Muscle layer of colon (tissue), 2 donors: ENCODE measurements around the gene NUP35.

Experiments
- H3K27ac ChIP-seq: one replicate; pipeline ENCODE4 v1.7.0; 2013; ENCODE audit warnings: low read depth, mild to moderate bottlenecking, low read length, moderate library complexity
- H3K27me3 ChIP-seq, 2 donors: one replicate each; pipeline ENCODE4 v1.7.0; 2013; ENCODE audit warnings: low read length in 2 of 2, mild to moderate bottlenecking in 2 of 2; ENCODE audit not compliant: insufficient read depth in 2 of 2, control insufficient read depth in 1 of 2
- H3K36me3 ChIP-seq: one replicate; pipeline ENCODE4 v1.7.0; 2013; ENCODE audit warnings: mild to moderate bottlenecking, low read length; ENCODE audit not compliant: insufficient read depth
- H3K4me1 ChIP-seq: one replicate; pipeline ENCODE4 v1.7.0; 2013; ENCODE audit warnings: mild to moderate bottlenecking, low read length; ENCODE audit not compliant: insufficient read depth
- H3K4me3 ChIP-seq, 2 donors: one replicate each; pipeline ENCODE4 v1.7.0; 2013; ENCODE audit warnings: low read length in 2 of 2, low read depth in 1 of 2, mild to moderate bottlenecking in 1 of 2, moderate library complexity in 1 of 2
- H3K9ac ChIP-seq: one replicate; pipeline ENCODE4 v1.7.0; 2013; ENCODE audit warnings: low read length
- H3K9me3 ChIP-seq: one replicate; pipeline ENCODE4 v1.7.0; 2013; ENCODE audit warnings: mild to moderate bottlenecking, low read length
- donor health status: abdominal sarcoma.
- donor health status: Adenocarcinoma of cecum.

The NUP35 gene, protein sequence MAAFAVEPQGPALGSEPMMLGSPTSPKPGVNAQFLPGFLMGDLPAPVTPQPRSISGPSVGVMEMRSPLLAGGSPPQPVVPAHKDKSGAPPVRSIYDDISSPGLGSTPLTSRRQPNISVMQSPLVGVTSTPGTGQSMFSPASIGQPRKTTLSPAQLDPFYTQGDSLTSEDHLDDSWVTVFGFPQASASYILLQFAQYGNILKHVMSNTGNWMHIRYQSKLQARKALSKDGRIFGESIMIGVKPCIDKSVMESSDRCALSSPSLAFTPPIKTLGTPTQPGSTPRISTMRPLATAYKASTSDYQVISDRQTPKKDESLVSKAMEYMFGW

DNA sequence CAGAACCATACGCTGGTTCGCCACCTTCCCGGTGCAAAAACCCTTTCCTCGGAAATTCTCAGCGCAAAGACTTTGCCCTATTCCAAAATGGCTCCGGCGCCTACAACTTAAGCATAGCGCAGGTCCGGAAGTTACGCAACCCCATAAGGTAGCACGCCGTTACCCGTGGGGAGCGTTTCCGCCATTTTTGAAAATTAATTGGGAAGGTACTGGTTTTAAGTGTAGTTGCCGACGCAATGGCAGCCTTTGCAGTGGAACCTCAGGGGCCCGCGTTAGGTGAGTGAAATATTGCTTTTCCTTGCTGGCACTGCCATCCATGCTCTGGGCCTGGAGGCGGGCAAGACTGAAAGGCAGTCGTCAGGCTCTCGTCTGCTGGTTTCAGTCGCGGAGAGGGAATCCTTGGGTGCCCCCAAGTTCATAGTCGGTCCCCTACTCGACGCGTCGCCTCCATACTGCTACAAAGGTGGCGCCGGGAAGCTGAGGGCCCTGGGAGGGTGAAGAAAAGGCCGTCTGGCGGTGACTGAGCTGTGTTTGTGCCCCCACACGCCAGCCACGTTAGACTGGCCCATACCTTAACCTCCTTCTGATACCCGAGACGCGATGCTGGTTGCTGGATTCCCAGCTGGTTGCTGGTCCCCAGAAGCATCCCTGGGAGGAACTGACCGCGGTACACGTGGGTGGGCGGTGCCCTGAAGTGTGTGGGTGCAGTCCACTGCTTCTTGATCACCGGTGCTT, at the start of gene NUP35:
NUP35 (plus strand) TSS at position 222 of the 735 bp plus-strand sequence; CDS start at position 237, 15 bp downstream.
- H3K27me3 ChIP-seq = no peaks in the 10 kb centered on the region
- H3K4me3 ChIP-seq = peak within 1 kb of the TSS; percentile 79 to 98
- no peaks in the 10 kb centered on the region for H3K9me3 ChIP-seq
- H3K27ac ChIP-seq = peak within 1 kb of the TSS; percentile 91
- H3K4me1 ChIP-seq = peaks cover 16% of the 10 kb centered on the region
- H3K36me3 ChIP-seq = peaks cover 6% of the 10 kb centered on the region
- H3K9ac ChIP-seq = peak within 1 kb of the TSS; percentile 86

DNA sequence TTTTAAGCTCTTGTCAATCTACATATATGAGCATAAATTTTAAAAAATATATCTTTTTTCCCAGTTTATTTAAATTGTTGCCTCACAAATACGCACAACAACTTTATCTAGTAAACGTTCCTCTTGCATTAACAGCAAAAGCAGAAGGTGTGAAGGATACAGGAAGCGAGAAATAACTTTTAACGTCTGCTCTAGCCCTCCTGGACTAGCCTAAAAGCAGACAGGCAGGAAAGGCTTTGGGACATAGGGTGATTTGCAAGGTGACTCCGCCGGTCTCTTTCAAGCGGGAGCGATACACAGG, 46.1 kb upstream of the NUP35 start:
- no peaks in the 10 kb centered on the region for H3K36me3 ChIP-seq
- H3K27ac ChIP-seq = peak overlapping the region; percentile 85
- H3K9ac ChIP-seq = peak overlapping the region; percentile 88
- peak overlapping the region; percentile 63 to 96 for H3K4me3 ChIP-seq
- peaks cover 12% of the 10 kb centered on the region for H3K4me1 ChIP-seq
- no peaks in the 10 kb centered on the region for H3K27me3 ChIP-seq
- H3K9me3 ChIP-seq = no peaks in the 10 kb centered on the region

DNA sequence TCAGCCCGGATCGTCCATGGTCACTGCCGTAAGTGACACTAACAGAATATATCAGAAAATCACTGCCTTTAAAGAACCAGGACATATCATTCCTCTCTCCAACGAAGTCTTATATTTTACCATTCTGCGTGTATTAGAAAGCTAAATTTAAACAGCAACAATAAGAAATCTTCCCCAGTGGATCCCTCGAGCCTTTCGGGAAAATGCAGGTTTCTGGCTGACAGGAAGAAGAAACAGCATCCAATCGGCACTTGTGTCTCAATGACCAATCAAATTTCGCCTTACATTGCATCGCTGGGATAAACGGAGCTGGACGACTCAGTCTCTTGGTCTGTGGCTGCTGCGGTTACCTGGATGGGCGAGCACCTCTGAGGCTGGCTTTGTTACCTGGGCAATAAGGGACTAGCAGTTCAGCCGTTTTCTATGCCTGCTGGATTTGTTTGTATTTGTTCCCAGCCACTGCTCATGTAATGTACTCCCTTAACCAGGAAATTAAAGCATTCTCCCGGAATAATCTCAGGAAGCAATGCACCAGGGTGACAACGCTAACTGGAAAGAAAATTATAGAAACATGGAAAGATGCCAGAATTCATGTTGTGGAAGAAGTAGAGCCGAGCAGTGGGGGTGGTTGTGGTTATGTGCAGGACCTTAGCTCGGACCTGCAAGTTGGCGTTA, 45.6 kb upstream of the NUP35 start, which contains the start of gene DUSP19:
DUSP19 (plus strand) TSS at position 284 of the 675 bp plus-strand sequence; CDS start at position 471, 187 bp downstream.
- H3K27me3 ChIP-seq = no peaks in the 10 kb centered on the region
- no peaks in the 10 kb centered on the region for H3K36me3 ChIP-seq
- peak within 1 kb of the TSS; percentile 85 for H3K27ac ChIP-seq
- H3K9ac ChIP-seq = peak within 1 kb of the TSS; percentile 88
- H3K9me3 ChIP-seq = no peaks in the 10 kb centered on the region
- peak within 1 kb of the TSS; percentile 63 to 96 for H3K4me3 ChIP-seq
- H3K4me1 ChIP-seq = peaks cover 12% of the 10 kb centered on the region

DNA sequence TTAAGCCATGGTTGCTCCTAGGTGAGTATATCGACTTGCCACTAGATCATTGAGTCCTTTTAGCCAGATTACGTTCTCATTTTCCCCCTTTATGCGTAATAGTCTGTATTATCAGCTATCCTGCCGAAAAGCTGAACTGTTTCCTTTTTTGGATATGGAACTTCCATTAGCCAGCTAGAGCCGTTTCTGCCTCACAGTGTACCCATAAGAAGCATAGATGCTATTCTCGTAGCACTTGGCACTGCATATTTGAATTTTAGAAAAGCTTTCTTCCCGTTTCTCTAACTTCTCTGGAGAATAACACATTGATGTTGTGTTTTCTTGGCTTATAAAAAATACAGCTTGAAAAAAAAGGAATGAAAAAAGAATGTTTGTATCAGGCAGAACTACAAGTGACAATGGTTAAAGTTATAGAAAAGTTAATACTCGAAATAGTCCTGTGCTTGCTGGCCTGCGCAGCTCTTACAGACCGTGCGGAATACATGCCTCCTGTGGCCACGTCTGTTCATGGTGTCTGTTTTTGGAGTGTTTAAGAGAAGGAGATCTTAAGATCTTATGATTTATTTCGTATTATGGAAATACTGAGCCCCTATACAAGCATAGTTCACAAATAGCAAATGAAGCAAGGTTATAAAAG, 45.0 kb upstream of the NUP35 start:
- no peaks in the 10 kb centered on the region for H3K27me3 ChIP-seq
- H3K4me3 ChIP-seq = peak overlapping the region; percentile 63 to 96
- no peaks in the 10 kb centered on the region for H3K36me3 ChIP-seq
- peaks cover 12% of the 10 kb centered on the region for H3K4me1 ChIP-seq
- H3K9ac ChIP-seq = peak overlapping the region; percentile 88
- no peaks in the 10 kb centered on the region for H3K9me3 ChIP-seq
- H3K27ac ChIP-seq = peak overlapping the region; percentile 85

DNA sequence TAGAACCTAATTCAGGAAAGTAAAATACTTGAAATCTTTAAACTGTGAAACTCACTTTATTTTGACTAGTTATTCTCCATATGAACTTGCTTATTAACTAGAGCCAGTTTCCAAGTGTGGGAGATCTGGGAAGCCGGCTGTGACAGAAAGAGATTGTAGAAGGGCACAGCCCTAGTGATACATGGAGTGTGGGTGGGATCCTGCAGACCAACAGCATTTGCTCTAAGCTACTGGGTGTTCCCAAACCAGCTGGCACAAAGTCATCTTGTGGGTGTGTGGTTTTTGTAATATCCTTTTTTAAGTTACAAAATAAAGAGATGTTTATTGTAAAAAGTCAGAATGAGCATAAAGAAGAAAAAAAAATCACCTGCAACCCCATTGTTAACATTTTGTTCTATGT, 42.3 kb upstream of the NUP35 start:
- Histone ChIP-seq H3K4me1 (peaks cover 12% of the 10 kb centered on the region), H3K9ac (no peak overlapping the region), H3K27me3 (no peaks in the 10 kb centered on the region), H3K27ac (no peak overlapping the region), H3K36me3 (no peaks in the 10 kb centered on the region), H3K4me3 (no peak overlapping the region), H3K9me3 (no peaks in the 10 kb centered on the region)

DNA sequence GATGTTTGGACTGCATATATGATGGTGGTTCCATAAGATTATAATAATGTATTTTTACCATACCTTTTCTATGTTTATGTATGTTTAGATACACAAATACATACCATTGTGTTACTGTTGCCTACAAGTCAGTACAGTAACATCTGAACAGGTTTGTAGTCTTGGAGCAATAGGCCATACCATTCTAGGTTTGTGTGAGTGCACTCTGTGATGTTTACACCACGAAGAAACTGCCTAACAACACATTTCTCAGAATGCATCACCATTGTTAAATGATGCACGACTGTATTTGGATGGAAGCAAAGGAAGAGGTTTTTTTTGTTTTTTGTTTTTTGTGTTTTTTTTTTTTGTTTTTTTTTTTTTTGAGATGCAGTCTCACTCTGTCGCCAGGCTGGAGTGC, 36.2 kb upstream of the NUP35 start:
- Histone ChIP-seq H3K27ac (no peak overlapping the region), H3K9me3 (no peaks in the 10 kb centered on the region), H3K27me3 (no peaks in the 10 kb centered on the region), H3K36me3 (peaks cover 8% of the 10 kb centered on the region), H3K4me1 (no peaks in the 10 kb centered on the region), H3K9ac (no peak overlapping the region), H3K4me3 (no peak overlapping the region)

DNA sequence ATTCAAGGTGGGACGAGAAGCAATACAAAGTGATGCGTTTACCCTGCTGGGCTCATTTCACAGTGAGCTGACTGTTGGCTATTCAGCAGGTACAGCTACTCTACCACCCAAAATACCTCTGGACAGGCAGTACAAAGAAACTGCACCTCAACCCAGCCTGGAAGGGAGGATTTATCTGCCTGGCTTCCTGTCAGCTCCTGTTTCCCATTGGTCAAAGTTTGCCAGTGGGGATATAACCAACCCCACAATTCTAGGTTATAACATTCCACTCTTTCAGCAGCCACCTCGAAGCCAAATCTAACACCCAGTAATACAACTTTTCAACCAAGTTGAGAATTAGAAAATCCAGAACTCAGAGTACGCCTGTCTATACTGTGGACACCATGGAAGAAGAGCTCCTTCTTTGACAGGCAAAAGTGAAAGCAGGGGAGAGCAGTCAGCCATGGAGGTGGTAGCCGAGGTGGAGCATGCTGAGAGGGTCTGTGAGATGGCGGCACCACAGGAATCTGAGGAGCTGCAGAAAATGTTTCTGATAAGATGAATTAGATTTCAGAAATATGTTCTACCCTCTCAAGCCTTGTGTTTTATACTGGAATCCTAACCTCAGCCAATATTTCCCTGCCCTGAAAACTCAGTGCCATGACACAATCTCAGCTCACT, 34.9 kb upstream of the NUP35 start:
- Histone ChIP-seq H3K27me3 (no peaks in the 10 kb centered on the region), H3K4me1 (no peaks in the 10 kb centered on the region), H3K4me3 (no peak overlapping the region), H3K9ac (no peak overlapping the region), H3K9me3 (no peaks in the 10 kb centered on the region), H3K36me3 (peaks cover 8% of the 10 kb centered on the region), H3K27ac (no peak overlapping the region)

DNA sequence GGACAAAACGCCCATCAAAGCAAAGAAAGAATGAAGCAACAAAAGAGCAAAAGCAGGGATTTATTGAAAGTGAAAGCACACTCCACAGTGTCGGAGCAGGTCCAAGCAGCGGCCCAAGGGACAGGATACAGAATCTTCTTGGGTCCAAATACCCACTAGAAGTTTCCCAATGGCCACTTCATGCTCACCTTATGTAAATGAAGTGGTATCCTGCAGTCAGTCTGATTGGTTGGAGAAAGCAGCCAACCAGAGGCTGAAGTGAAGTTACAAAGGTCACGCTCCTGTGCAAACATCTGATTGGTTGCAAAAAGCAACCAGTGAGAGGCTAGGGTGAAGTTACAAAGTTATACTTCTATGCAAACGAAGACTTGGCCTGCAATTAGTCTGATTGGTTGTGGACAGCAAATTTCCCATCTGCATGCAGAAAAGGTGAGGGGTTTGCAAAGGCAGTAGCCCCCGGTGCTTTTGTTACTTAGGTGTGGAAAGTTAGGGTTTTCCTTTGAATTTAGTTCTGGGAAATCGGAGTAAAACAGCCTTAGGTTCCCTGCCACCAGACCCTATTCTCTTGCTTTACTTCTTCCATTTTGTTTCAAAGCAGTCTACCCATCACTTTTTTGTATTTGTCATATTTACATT, 32.8 kb upstream of the NUP35 start:
- no peaks in the 10 kb centered on the region for H3K9me3 ChIP-seq
- no peaks in the 10 kb centered on the region for H3K27me3 ChIP-seq
- peaks cover 8% of the 10 kb centered on the region for H3K36me3 ChIP-seq
- H3K27ac ChIP-seq = no peak overlapping the region
- H3K4me3 ChIP-seq = no peak overlapping the region
- H3K9ac ChIP-seq = no peak overlapping the region
- no peaks in the 10 kb centered on the region for H3K4me1 ChIP-seq

DNA sequence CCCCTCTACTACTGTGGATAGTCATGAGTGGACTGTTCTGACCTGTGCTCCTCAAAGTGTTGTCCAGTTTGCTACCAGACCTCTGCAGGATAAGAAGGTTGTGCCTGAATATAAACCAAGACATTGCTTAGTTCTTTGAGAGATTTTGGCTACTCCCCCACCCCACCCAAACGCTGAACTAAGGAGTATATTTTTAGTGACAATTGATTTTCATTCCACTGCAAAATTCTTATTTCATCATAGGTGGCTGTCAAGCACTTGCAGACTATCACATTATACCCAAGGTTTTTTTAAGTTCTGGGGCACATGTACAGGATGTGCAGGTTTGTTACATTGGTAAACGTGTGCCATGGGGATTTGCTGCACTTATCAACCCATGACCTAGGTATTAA, 32.3 kb upstream of the NUP35 start:
- Histone ChIP-seq H3K27me3 (no peaks in the 10 kb centered on the region), H3K4me1 (no peaks in the 10 kb centered on the region), H3K27ac (no peak overlapping the region), H3K9me3 (no peaks in the 10 kb centered on the region), H3K4me3 (no peak overlapping the region), H3K36me3 (peaks cover 8% of the 10 kb centered on the region), H3K9ac (no peak overlapping the region)

DNA sequence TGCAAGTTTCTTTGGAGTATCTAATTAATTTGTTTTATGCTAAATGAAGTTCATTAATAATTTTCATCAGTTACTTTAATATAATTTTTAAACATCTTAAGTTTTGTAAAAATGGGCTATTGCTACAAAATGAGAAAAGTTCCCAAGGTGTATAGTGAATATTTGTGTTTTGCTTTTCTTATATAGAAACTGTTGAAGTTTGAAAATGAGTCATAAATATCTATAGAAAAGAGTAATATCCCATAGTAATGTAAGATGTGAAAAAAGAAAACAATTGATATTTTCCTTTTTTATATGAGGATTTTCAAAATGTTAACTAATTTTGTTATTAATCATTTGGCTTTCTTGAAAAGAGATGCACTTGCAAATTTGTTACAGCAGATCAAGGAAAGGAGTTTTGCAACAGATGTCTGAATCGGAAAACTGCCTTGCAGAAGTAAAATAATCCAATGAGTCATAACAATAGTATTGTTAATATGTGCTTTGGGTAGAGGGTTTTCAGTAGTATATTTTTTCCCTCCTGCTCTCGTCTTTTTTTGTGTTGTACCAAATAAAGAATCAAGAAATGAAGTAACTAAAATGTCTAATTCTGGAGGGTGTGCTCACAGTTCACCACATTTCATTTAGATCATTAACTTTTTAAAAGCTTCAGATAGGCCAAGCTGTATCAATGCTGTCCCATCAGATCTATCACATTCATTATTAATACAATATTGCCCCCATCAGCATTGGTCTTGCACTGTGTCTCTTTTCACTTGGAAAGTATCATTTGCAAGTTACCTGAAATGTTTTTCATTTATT, 30.2 kb upstream of the NUP35 start:
- H3K27ac ChIP-seq = no peak overlapping the region
- no peak overlapping the region for H3K9ac ChIP-seq
- no peaks in the 10 kb centered on the region for H3K9me3 ChIP-seq
- no peak overlapping the region for H3K4me3 ChIP-seq
- peaks cover 6% of the 10 kb centered on the region for H3K36me3 ChIP-seq
- no peaks in the 10 kb centered on the region for H3K27me3 ChIP-seq
- no peaks in the 10 kb centered on the region for H3K4me1 ChIP-seq
